Type B pancreatic cell (in vitro differentiated cells): ENCODE results near the gene PLPPR1. TPM values are rescaled to one million over a fixed set of nuclear protein-coding genes. Genes with fewer than 3 reads are reported as not detected.

Experiments
- DNase-seq: peaks from one replicate; pipeline ENCODE4 v3.0.0; 2021; ENCODE audit warnings: mixed read lengths; ENCODE audit not compliant: unreplicated experiment; ENCODE audit errors: extremely low spot score
- H3K27ac Mint-ChIP-seq: 2 replicates; pipeline ENCODE4 v1.8.0; 2021; ENCODE audit warnings: mild to moderate bottlenecking, mixed read lengths
- H3K27me3 Mint-ChIP-seq: 2 replicates; pipeline ENCODE4 v1.8.0; 2021; ENCODE audit warnings: mixed read lengths
- H3K36me3 Mint-ChIP-seq: 2 replicates; pipeline ENCODE4 v1.8.0; 2021; ENCODE audit warnings: mixed read lengths
- H3K4me1 Mint-ChIP-seq: one replicate; pipeline ENCODE4 v1.8.0; 2021; ENCODE audit warnings: mixed read lengths; ENCODE audit not compliant: unreplicated experiment
- H3K4me3 Mint-ChIP-seq: 2 replicates; pipeline ENCODE4 v1.8.0; 2021; ENCODE audit warnings: mild to moderate bottlenecking, mixed read lengths
- H3K9me3 Mint-ChIP-seq: 2 replicates; pipeline ENCODE4 v1.8.0; 2021; ENCODE audit warnings: mixed read lengths
- total RNA-seq: library from RNA; stranded (reverse); gene quantifications from 2 replicates; pipeline ENCODE4 v1.2.1, GENCODE V29; 2021; ENCODE audit warnings: low replicate concordance
- TF ChIP-seq, protein P1 (sequence below): fragments of 200-600 bp; sonication (generic); conservative IDR thresholded peaks from 2 replicates; pipeline ENCODE4 v1.5.0; 2021; ENCODE audit warnings: antibody characterized with exemption, mild to moderate bottlenecking

Gene PLPPR1
- total RNA-seq, 1 donor from 2014 or later = 3.2 TPM

DNA sequence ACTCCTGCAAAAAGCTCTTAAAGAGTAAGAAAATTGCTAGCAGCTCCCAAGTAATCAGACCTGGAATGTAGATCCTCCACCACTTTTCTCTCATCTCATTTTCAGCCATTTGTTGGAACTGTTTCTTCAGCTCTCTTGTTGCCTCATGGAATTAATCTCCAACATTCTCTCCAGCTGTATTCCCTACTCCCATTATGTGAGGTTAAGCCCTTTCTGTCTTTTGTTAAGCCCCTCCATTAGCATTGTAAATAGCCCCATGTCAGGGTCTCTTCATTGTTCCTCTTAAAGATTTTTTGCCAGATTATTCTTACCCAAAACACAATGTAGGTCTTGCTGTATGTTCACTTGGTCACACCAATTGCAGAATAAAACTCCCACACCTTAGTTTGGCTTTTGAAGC lies 119.8 kb downstream of the PLPPR1 start:
- no peak overlapping the region for H3K27ac Mint-ChIP-seq
- no peaks in the 10 kb centered on the region for H3K36me3 Mint-ChIP-seq
- no peak overlapping the region for H3K4me3 Mint-ChIP-seq
- H3K9me3 Mint-ChIP-seq = no peaks in the 10 kb centered on the region
- DNase-seq = no peak
- no peaks in the 10 kb centered on the region for H3K27me3 Mint-ChIP-seq
- TF ChIP-seq, protein P1, sequence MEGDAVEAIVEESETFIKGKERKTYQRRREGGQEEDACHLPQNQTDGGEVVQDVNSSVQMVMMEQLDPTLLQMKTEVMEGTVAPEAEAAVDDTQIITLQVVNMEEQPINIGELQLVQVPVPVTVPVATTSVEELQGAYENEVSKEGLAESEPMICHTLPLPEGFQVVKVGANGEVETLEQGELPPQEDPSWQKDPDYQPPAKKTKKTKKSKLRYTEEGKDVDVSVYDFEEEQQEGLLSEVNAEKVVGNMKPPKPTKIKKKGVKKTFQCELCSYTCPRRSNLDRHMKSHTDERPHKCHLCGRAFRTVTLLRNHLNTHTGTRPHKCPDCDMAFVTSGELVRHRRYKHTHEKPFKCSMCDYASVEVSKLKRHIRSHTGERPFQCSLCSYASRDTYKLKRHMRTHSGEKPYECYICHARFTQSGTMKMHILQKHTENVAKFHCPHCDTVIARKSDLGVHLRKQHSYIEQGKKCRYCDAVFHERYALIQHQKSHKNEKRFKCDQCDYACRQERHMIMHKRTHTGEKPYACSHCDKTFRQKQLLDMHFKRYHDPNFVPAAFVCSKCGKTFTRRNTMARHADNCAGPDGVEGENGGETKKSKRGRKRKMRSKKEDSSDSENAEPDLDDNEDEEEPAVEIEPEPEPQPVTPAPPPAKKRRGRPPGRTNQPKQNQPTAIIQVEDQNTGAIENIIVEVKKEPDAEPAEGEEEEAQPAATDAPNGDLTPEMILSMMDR = no peak
- no peaks in the 10 kb centered on the region for H3K4me1 Mint-ChIP-seq

DNA sequence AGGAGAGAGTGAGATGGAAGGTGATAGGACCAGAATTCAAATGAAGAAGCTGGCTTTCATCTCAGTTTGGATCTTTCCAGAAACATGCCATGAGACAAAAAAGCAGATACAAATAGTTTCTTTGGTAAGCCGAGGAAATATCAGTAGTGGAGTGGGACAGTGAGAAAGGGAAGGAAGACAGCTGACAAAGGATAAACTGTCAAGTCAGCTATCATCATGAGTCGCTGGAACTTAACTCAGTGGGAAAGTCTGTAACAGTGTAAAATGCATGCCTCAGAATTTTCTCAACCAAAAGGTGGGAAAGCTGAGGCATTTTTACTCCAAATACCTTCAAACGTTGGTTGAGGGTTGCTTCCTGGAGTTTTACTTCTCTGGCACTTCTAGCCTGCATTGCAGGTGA lies 129.8 kb downstream of the PLPPR1 start:
- no peaks in the 10 kb centered on the region for H3K9me3 Mint-ChIP-seq
- no peaks in the 10 kb centered on the region for H3K36me3 Mint-ChIP-seq
- TF ChIP-seq, protein P1 = no peak

DNA sequence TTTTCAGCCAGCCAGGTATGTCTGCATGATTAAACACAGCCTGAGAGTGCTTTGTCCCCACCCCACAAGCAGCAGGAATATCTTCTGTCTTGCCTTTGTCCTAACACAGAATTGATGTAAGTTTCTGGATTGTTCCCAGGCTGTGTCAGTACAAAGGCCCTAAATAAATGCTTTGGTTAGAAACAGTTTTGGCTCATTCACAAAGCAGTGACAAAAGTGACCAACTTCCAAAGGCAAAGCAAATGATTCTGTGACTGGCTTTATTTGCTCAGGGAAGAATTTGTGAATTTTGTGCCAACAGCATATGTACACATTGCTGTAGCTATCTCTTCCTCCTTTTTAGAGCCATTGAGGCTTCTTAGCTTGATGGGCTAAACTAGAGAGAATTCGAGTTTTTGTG lies 133.7 kb downstream of the PLPPR1 start:
- Mint-ChIP-seq H3K36me3 (no peaks in the 10 kb centered on the region), H3K9me3 (no peaks in the 10 kb centered on the region), H3K27me3 (no peaks in the 10 kb centered on the region), H3K4me1 (peaks cover 10% of the 10 kb centered on the region), H3K27ac (no peak overlapping the region), H3K4me3 (no peak overlapping the region)
- TF ChIP-seq, protein P1 = no peak
- DNase-seq = no peak

More for the DNA sequence above, 129.8 kb downstream of the PLPPR1 start:
- Mint-ChIP-seq H3K4me3 (no peak overlapping the region), H3K27ac (no peak overlapping the region), H3K27me3 (no peaks in the 10 kb centered on the region), H3K4me1 (no peaks in the 10 kb centered on the region)
- DNase-seq = no peak

DNA sequence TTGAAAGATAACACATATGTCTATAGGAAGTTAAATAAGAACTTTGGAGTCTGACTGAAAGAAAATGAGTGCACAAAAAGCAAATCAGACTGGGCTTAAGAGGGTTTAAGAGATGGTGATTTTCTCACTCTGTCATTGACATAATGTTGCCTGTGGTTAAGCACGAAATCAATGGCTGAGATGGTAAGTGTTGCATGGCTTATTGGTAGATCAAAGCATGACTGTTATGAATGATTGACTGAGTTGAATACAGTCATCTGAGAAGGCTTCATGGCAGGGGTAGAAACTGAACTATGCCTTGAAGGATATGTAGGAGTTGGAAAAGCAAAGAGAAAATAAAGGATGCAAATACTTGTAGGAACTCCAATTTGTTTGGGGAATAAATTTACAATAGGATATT lies 136.6 kb downstream of the PLPPR1 start:
- H3K4me3 Mint-ChIP-seq = no peak overlapping the region
- H3K27me3 Mint-ChIP-seq = no peaks in the 10 kb centered on the region
- H3K9me3 Mint-ChIP-seq = no peaks in the 10 kb centered on the region
- H3K27ac Mint-ChIP-seq = no peak overlapping the region
- no peaks in the 10 kb centered on the region for H3K36me3 Mint-ChIP-seq
- DNase-seq = no peak
- peaks cover 11% of the 10 kb centered on the region for H3K4me1 Mint-ChIP-seq
- TF ChIP-seq, protein P1 = no peak

DNA sequence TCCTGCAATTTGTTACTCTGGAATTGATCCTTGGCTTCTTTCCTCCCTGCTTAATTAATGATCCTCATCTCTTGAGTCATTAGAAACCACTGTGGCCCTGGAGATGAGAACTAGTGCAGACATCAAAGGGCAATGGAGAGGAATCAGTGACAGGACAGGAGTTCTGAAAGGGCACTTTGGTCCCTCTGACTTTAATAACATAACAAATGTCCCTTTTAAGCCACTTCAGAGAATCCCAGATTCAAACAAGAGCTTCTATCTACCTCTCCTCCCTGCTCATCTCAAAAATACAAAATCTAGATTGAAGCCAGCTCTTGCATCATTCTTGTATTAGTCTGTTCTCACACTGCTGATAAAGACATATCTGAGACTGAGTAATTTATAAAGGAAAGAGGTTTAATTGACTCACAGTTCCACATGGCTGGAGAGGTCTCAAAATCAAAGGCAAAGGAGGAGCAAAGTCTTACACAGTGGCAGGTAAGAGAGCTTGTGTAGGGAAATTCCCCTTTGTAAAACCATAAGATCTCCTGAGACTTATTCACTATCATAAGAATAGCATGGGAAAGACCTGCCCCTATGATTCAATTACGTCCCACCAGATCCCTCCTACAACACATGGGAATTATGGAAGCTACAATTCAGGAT lies 139.1 kb downstream of the PLPPR1 start:
- no peaks in the 10 kb centered on the region for H3K27me3 Mint-ChIP-seq
- no peaks in the 10 kb centered on the region for H3K36me3 Mint-ChIP-seq
- peaks cover 11% of the 10 kb centered on the region for H3K4me1 Mint-ChIP-seq
- TF ChIP-seq, protein P1 = no peak
- H3K27ac Mint-ChIP-seq = no peak overlapping the region
- DNase-seq = no peak
- no peak overlapping the region for H3K4me3 Mint-ChIP-seq
- H3K9me3 Mint-ChIP-seq = no peaks in the 10 kb centered on the region
